Small intestine (tissue), 7 donors: ENCODE measurements around the gene FBRSL1. TPM values are rescaled to one million over a fixed set of nuclear protein-coding genes. Genes with fewer than 3 reads are reported as not detected.

Experiments used
- DNase-seq, 2 donors: peaks; one replicate each; pipeline versions ENCODE4 v3.0.0 to v3.0.0-alpha.2; 2013
- FAIRE-seq: peaks from 2 replicates; lab custom pipeline; 2012; peaks lifted over from hg19 to GRCh38; lab: Jason Lieb, UNC
- H3K27ac ChIP-seq, 3 donors: one replicate each; pipeline ENCODE4 v1.5.1; 2013; ENCODE audit warnings: low read length in 2 of 3, mild to moderate bottlenecking in 2 of 3, control low read depth in 1 of 3, inconsistent platforms in 1 of 3, low read depth in 1 of 3, moderate library complexity in 1 of 3
- H3K27me3 ChIP-seq, 3 donors: one replicate each; pipeline ENCODE4 v1.6.1; 2013; ENCODE audit warnings: low read length in 3 of 3, inconsistent platforms in 1 of 3; ENCODE audit not compliant: control insufficient read depth in 3 of 3, insufficient read depth in 3 of 3
- H3K36me3 ChIP-seq, 3 donors: one replicate each; pipeline ENCODE4 v1.6.1; 2013; ENCODE audit warnings: low read length in 3 of 3, inconsistent platforms in 1 of 3, low read depth in 1 of 3, mild to moderate bottlenecking in 1 of 3, moderate library complexity in 1 of 3; ENCODE audit not compliant: control insufficient read depth in 3 of 3, insufficient read depth in 2 of 3
- H3K4me1 ChIP-seq, 3 donors: one replicate each; pipeline ENCODE4 v1.6.1; 2013; ENCODE audit warnings: low read length in 2 of 3, inconsistent platforms in 1 of 3, low read depth in 1 of 3, mild to moderate bottlenecking in 1 of 3, moderate library complexity in 1 of 3; ENCODE audit not compliant: control insufficient read depth in 3 of 3, insufficient read depth in 2 of 3
- H3K4me3 ChIP-seq, 3 donors: one replicate each; pipeline ENCODE4 v1.5.1; 2013; ENCODE audit warnings: low read length in 3 of 3, control low read depth in 1 of 3, inconsistent platforms in 1 of 3, low read depth in 1 of 3, mild to moderate bottlenecking in 1 of 3, moderate library complexity in 1 of 3
- H3K9me3 ChIP-seq, 2 donors: one replicate each; pipeline ENCODE4 v1.6.1; 2013; ENCODE audit warnings: low read depth in 1 of 2, low read length in 1 of 2; ENCODE audit not compliant: control insufficient read depth in 2 of 2, insufficient read depth in 1 of 2
- WGBS, 3 donors: extraction: QIAGEN DNeasy Blood & Tissue Kit; methylation state at CpG; one replicate each; pipeline ENCODE4 v1.1.7; 2013; 5-methylcytosine and 5-hydroxymethylcytosine counted together
- polyA plus RNA-seq, 4 donors: library from polyadenylated mRNA; stranded (reverse) in 3 of 4; unstranded in 1 of 4; fragments of 200-250 nt in 3 of 4; fragments of 120-200 nt in 1 of 4; gene quantifications; one replicate each; pipeline versions ENCODE4 v1.2.1 to v1.2.3, GENCODE V29; 2013
- donor health status: healthy with polysubstance abuse.
- donor health status: control.
- donor health status: control.
- donor health status: Bipolar disorder and iron deficiency.
- donor health status: healthy.

The FBRSL1 gene
- polyA plus RNA-seq, 4 donors, result 24.3 to 59.5 (median 32.5) TPM

GRCh38 chr12:132554845-132555630 lies 65.1 kb downstream of the FBRSL1 start:
- Histone ChIP-seq H3K36me3 (peaks cover 0 to 47% (median 4%) of the 10 kb centered on the region in 3 donors), H3K9me3 (no peaks in the 10 kb centered on the region), H3K4me3 (no peak overlapping the region), H3K27me3 (no peaks in the 10 kb centered on the region), H3K4me1 (no peaks in the 10 kb centered on the region), H3K27ac (no peak overlapping the region)
- WGBS, 3 donors, result 93 to 94% (median 94%) methylated on average over 37 to 53 of the region's 53 CpGs
- FAIRE-seq, result no peak
- no peak for DNase-seq

DNA sequence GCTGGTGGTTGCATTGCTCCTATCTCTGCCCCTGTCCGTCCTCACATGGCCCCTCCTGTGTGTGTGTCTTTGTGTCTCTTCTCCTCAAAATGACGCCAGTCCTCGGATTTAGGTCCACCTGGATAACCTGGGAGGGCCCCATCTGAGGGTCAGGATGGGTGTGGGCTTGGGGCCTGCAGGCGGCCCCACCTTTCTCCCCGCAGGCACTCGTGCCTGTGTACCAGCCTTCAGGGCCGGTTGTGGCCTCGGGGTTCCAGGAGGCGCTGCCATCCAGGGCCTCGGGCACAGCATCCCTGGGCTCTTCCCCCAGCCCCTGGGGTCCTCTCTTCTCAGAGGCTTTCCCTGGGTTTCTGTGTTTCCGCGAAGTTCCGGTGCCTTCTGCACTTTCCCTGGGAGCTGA lies 65.7 kb downstream of the FBRSL1 start:
- Histone ChIP-seq H3K4me3 (no peak overlapping the region), H3K27ac (no peak overlapping the region), H3K9me3 (no peaks in the 10 kb centered on the region), H3K4me1 (peaks cover 0 to under 1% (median 0%) of the 10 kb centered on the region in 3 donors), H3K27me3 (no peaks in the 10 kb centered on the region), H3K36me3 (peaks cover 0 to 45% (median 4%) of the 10 kb centered on the region in 3 donors)
- DNase-seq, result no peak
- FAIRE-seq, result no peak
- 94 to 96% (median 95%) methylated on average over 13 of the region's 13 CpGs for WGBS, 3 donors

- Histone ChIP-seq H3K27me3 (no peaks in the 10 kb centered on the region), H3K9me3 (no peaks in the 10 kb centered on the region), H3K4me1 (peaks cover 0 to 6% (median 2%) of the 10 kb centered on the region in 3 donors), H3K4me3 (no peak overlapping the region), H3K27ac (no peak overlapping the region), H3K36me3 (peaks cover 0 to 41% (median 4%) of the 10 kb centered on the region in 3 donors)
- WGBS, 3 donors, result 93 to 97% (median 94%) methylated on average over 11 to 16 of the region's 16 CpGs
- DNase-seq (no peak), FAIRE-seq (no peak)
These were observed 66.3 kb downstream of the FBRSL1 start for GRCh38 chr12:132556216-132556615.

GRCh38 chr12:132556801-132557200 lies 66.8 kb downstream of the FBRSL1 start:
- 86 to 94% (median 93%) methylated on average over 16 to 17 of the region's 17 CpGs for WGBS, 3 donors
- H3K4me3 ChIP-seq, result no peak overlapping the region

DNA sequence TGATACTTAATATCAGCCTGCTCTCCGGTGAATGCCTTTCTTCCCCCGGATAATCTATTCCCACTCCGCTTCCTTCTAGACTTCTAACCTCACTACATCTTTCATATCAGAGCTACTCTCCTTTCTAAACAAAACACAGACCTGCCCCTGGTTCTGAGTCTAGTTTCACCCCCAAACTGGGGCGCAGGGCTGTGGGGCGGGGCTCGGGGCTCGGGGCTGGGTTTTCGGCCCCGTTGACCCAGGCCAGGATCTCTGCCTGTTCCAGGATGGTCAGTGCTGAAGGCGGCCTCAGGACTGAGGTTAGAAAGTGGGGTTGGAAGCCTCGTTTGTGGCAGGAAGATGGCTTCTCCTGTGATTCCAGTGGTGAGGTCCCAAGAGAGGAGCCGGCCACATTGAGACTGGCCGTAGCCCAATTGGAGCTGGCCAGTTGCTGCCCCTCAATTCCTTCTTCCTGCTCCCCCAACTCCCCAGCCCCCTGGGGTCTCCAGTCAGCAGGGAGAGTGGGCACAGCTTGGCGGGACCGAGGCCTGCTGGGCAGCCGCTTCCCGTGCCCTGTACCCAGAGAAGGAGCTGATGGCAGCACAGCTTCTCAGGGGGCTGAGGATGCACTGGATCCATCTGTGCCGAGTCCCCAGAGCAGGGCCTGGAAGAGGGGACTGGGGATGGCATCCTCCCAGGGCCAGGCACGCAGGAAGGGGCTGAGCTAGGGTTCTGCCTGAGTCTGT lies 67.5 kb downstream of the FBRSL1 start:
- H3K27me3 ChIP-seq, result no peaks in the 10 kb centered on the region
- no peak overlapping the region for H3K27ac ChIP-seq
- FAIRE-seq (no peak), DNase-seq (no peak)
- no peak overlapping the region for H3K4me3 ChIP-seq
- no peaks in the 10 kb centered on the region for H3K9me3 ChIP-seq
- peaks cover 0 to 15% (median 2%) of the 10 kb centered on the region in 3 donors for H3K4me1 ChIP-seq
- H3K36me3 ChIP-seq, result peaks cover 0 to 37% (median 4%) of the 10 kb centered on the region in 3 donors
- 90 to 92% (median 92%) methylated on average over 19 of the region's 19 CpGs for WGBS, 3 donors

More at GRCh38 chr12:132556801-132557200, 66.8 kb downstream of the FBRSL1 start:
- Histone ChIP-seq H3K4me1 (peaks cover 0 to 12% (median 2%) of the 10 kb centered on the region in 3 donors), H3K27me3 (no peaks in the 10 kb centered on the region), H3K9me3 (no peaks in the 10 kb centered on the region), H3K36me3 (peaks cover 0 to 37% (median 4%) of the 10 kb centered on the region in 3 donors), H3K27ac (no peak overlapping the region)
- DNase-seq (no peak), FAIRE-seq (no peak)

- no peak overlapping the region for H3K4me3 ChIP-seq
- 75 to 87% (median 86%) methylated on average over 34 to 35 of the region's 35 CpGs for WGBS, 3 donors
- H3K9me3 ChIP-seq, result no peaks in the 10 kb centered on the region
- H3K27me3 ChIP-seq, result no peaks in the 10 kb centered on the region
- H3K27ac ChIP-seq, result no peak overlapping the region
- no peak for DNase-seq
- no peak for FAIRE-seq
- H3K4me1 ChIP-seq, result peaks cover 0 to 15% (median 2%) of the 10 kb centered on the region in 3 donors
- peaks cover 0 to 32% (median 4%) of the 10 kb centered on the region in 3 donors for H3K36me3 ChIP-seq
These were observed 68.3 kb downstream of the FBRSL1 start for GRCh38 chr12:132558042-132558856.

- Histone ChIP-seq H3K4me1 (peaks cover 0 to 15% (median 2%) of the 10 kb centered on the region in 3 donors), H3K4me3 (peak overlapping the region; percentile 26 to 74 (median 49)), H3K36me3 (peaks cover 0 to 30% (median 2%) of the 10 kb centered on the region in 3 donors), H3K9me3 (no peaks in the 10 kb centered on the region), H3K27ac (no peak overlapping the region), H3K27me3 (no peaks in the 10 kb centered on the region)
- no peak for DNase-seq
- WGBS, 3 donors, result 53 to 67% (median 56%) methylated on average over 45 of the region's 45 CpGs
- FAIRE-seq, result no peak
These were observed 69.1 kb downstream of the FBRSL1 start for GRCh38 chr12:132558861-132559623.
